ENCODE results near the gene NRXN3.

- no peak for TF ChIP-seq CTCF (IDR thresholded peaks at IDR 0.05)
- TF ChIP-seq POLR2A (IDR thresholded peaks at IDR 0.05): no peak
Observed at GRCh38 chr14:79407572-79407971, 1237.4 kb downstream of the NRXN3 start.

All from body of pancreas (tissue), 4 donors.